Neural progenitor cell (in vitro differentiated cells): Measurements from ENCODE around the gene FAU. TPM values are rescaled to one million over a fixed set of nuclear protein-coding genes. Genes with fewer than 3 reads are reported as not detected.

Experiments
- DNase-seq: peaks from one replicate; pipeline ENCODE4 v3.0.0-alpha.2; 2016; ENCODE audit warnings: low spot score
- H2AFZ ChIP-seq: fragments of 200-600 bp; sonication (generic); replicated peaks from 2 replicates; pipeline ENCODE4 v1.6.1; 2016; ENCODE audit warnings: antibody characterized with exemption
- H3F3A ChIP-seq: fragments of 200-600 bp; sonication (generic); 2 replicates; pipeline ENCODE4 v1.6.1; 2016; ENCODE audit warnings: antibody characterized with exemption, low read depth
- H3K27ac ChIP-seq: fragments of 200-600 bp; sonication (generic); 2 replicates; pipeline ENCODE4 v1.5.1; 2016; ENCODE audit warnings: mild to moderate bottlenecking
- H3K27me3 ChIP-seq: fragments of 200-600 bp; sonication (generic); 2 replicates; pipeline ENCODE4 v1.6.1; 2016; ENCODE audit warnings: mild to moderate bottlenecking, moderate library complexity
- H3K36me3 ChIP-seq: fragments of 200-600 bp; sonication (generic); 2 replicates; pipeline ENCODE4 v1.5.1; 2016
- H3K4me1 ChIP-seq: fragments of 200-600 bp; sonication (generic); 2 replicates; pipeline ENCODE4 v1.6.1; 2016; ENCODE audit warnings: mixed run types
- H3K4me2 ChIP-seq: fragments of 200-600 bp; sonication (generic); 2 replicates; pipeline ENCODE4 v1.6.1; 2016
- H3K4me3 ChIP-seq: fragments of 200-600 bp; sonication (generic); 2 replicates; pipeline ENCODE4 v1.5.1; 2016
- H3K79me2 ChIP-seq: fragments of 200-600 bp; sonication (generic); 2 replicates; pipeline ENCODE4 v1.6.1; 2016; ENCODE audit warnings: low read depth
- H3K9ac ChIP-seq: fragments of 200-600 bp; sonication (generic); 2 replicates; pipeline ENCODE4 v1.6.1; 2016
- H3K9me3 ChIP-seq: fragments of 200-600 bp; sonication (generic); 2 replicates; pipeline ENCODE4 v1.5.1; 2016; ENCODE audit warnings: low read depth
- H4K20me1 ChIP-seq: fragments of 200-600 bp; sonication (generic); 2 replicates; pipeline ENCODE4 v1.6.1; 2016; ENCODE audit warnings: low read depth
- H3K27ac Mint-ChIP-seq: 3 replicates; pipeline ENCODE4 v1.8.0; 2021; ENCODE audit warnings: mixed read lengths
- H3K27me3 Mint-ChIP-seq: 2 replicates; pipeline ENCODE4 v1.8.0; 2022; ENCODE audit warnings: low read depth, mild to moderate bottlenecking, inconsistent platforms, moderate library complexity, mixed read lengths; ENCODE audit not compliant: insufficient read depth
- H3K36me3 Mint-ChIP-seq: 3 replicates; pipeline ENCODE4 v1.8.0; 2021; ENCODE audit warnings: mixed read lengths
- H3K4me1 Mint-ChIP-seq: 3 replicates; pipeline ENCODE4 v1.8.0; 2021; ENCODE audit warnings: mixed read lengths
- H3K4me3 Mint-ChIP-seq: 3 replicates; pipeline ENCODE4 v1.8.0; 2021; ENCODE audit warnings: mild to moderate bottlenecking, moderate library complexity, mixed read lengths
- H3K9me3 Mint-ChIP-seq: 3 replicates; pipeline ENCODE4 v1.8.0; 2020; ENCODE audit warnings: mixed read lengths
- EZH2 ChIP-seq: fragments of 200-600 bp; sonication (generic); IDR thresholded peaks from 2 replicates; pipeline ENCODE4 v1.6.1; 2017; ENCODE audit warnings: antibody characterized with exemption, mild to moderate bottlenecking, moderate library complexity
- EZH2phosphoT487 ChIP-seq: fragments of 200-600 bp; sonication (generic); IDR thresholded peaks from 2 replicates; pipeline ENCODE4 v1.6.1; 2017; ENCODE audit warnings: antibody characterized with exemption
- total RNA-seq: library from RNA; depleted of rRNA; stranded (reverse); fragments of >200 nt; gene quantifications from 2 replicates; pipeline ENCODE4 v1.2.3, GENCODE V29; 2015; ENCODE audit warnings: low replicate concordance
- TF ChIP-seq, protein P1 (sequence below): fragments of 200-600 bp; sonication (generic); IDR thresholded peaks from 2 replicates; pipeline ENCODE4 v1.5.1; 2017; ENCODE audit warnings: antibody characterized with exemption, mild to moderate bottlenecking

The FAU gene
- total RNA-seq, 1 donor from 2014 or later = 288 TPM

DNA sequence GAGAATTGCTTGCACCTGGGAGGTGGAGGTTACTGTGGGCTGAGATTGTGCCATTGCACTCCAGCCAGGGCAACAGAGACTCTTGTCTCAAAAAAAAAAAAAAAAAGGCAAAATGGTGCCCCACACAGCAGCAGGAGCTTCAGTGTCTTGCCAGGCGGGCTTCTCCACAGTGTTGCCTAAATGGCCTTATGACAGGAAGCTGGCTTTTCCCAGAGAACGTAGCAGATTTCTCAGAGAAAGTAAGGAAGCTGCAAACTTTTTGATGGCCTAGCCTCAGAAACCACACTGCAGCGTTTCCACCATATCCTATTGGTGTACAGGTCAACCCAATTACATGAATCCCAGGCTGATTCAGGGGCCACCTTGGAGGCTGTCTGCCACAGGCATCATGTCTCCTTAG lies 35.4 kb upstream of the FAU start:
- peaks cover under 1% of the 10 kb centered on the region for H3K27me3 Mint-ChIP-seq

DNA sequence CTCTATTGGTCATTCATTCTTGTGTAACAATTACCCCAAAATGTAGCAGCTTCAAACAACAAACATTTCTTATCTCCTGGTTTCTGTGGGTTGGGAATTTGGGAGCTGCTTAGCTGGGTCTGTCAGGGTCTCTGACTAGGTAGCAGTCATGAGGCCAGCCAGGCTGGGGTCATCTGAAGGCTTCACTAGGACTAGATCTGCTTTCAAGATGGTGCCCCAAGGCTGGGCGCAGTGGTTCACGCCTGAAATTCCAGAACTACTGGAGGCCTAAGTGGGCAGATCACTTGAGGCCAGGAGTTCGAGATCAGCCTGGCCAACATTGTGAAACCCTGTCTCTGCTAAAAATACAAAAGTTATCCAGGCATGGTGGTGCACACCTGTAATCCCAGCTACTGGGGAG lies 35.0 kb upstream of the FAU start:
- Histone ChIP-seq H3K4me2 (no peak overlapping the region), H2AFZ (no peak overlapping the region), H4K20me1 (no peaks in the 10 kb centered on the region), H3K9ac (no peak overlapping the region), H3K9me3 (no peaks in the 10 kb centered on the region), H3K4me1 (no peaks in the 10 kb centered on the region), H3K4me3 (no peak overlapping the region), H3K27ac (no peak overlapping the region), H3F3A (no peaks in the 10 kb centered on the region), H3K79me2 (no peaks in the 10 kb centered on the region), H3K36me3 (no peaks in the 10 kb centered on the region), H3K27me3 (no peaks in the 10 kb centered on the region)
- no peak overlapping the region for H3K4me3 Mint-ChIP-seq
- H3K27me3 Mint-ChIP-seq = no peaks in the 10 kb centered on the region
- no peaks in the 10 kb centered on the region for H3K36me3 Mint-ChIP-seq
- H3K4me1 Mint-ChIP-seq = no peaks in the 10 kb centered on the region
- TF ChIP-seq EZH2 = no peak
- TF ChIP-seq EZH2phosphoT487 = no peak
- TF ChIP-seq, protein P1, sequence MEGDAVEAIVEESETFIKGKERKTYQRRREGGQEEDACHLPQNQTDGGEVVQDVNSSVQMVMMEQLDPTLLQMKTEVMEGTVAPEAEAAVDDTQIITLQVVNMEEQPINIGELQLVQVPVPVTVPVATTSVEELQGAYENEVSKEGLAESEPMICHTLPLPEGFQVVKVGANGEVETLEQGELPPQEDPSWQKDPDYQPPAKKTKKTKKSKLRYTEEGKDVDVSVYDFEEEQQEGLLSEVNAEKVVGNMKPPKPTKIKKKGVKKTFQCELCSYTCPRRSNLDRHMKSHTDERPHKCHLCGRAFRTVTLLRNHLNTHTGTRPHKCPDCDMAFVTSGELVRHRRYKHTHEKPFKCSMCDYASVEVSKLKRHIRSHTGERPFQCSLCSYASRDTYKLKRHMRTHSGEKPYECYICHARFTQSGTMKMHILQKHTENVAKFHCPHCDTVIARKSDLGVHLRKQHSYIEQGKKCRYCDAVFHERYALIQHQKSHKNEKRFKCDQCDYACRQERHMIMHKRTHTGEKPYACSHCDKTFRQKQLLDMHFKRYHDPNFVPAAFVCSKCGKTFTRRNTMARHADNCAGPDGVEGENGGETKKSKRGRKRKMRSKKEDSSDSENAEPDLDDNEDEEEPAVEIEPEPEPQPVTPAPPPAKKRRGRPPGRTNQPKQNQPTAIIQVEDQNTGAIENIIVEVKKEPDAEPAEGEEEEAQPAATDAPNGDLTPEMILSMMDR = no peak
- H3K9me3 Mint-ChIP-seq = no peaks in the 10 kb centered on the region
- no peak for DNase-seq
- no peak overlapping the region for H3K27ac Mint-ChIP-seq

More for the DNA sequence above, 35.4 kb upstream of the FAU start:
- no peaks in the 10 kb centered on the region for H3K27me3 ChIP-seq
- Mint-ChIP-seq H3K4me3 (no peak overlapping the region), H3K36me3 (no peaks in the 10 kb centered on the region), H3K27ac (no peak overlapping the region), H3K4me1 (no peaks in the 10 kb centered on the region), H3K9me3 (no peaks in the 10 kb centered on the region)
- H3K27ac ChIP-seq = no peak overlapping the region
- H3K36me3 ChIP-seq = no peaks in the 10 kb centered on the region
- DNase-seq = no peak
- no peak overlapping the region for H3K9ac ChIP-seq
- no peak overlapping the region for H2AFZ ChIP-seq
- H3K4me2 ChIP-seq = no peak overlapping the region
- no peaks in the 10 kb centered on the region for H3K79me2 ChIP-seq
- TF ChIP-seq, protein P1 = no peak
- no peak for TF ChIP-seq EZH2phosphoT487
- no peak for TF ChIP-seq EZH2
- H3F3A ChIP-seq = no peaks in the 10 kb centered on the region
- no peaks in the 10 kb centered on the region for H3K9me3 ChIP-seq
- no peaks in the 10 kb centered on the region for H3K4me1 ChIP-seq
- H4K20me1 ChIP-seq = no peaks in the 10 kb centered on the region
- no peak overlapping the region for H3K4me3 ChIP-seq

GRCh38 chr11:65156256-65156655 lies 34.3 kb upstream of the FAU start:
- Histone ChIP-seq H3K27ac (no peak overlapping the region), H3K27me3 (no peaks in the 10 kb centered on the region), H3K79me2 (no peaks in the 10 kb centered on the region), H3K9me3 (no peaks in the 10 kb centered on the region), H2AFZ (no peak overlapping the region), H4K20me1 (no peaks in the 10 kb centered on the region), H3K4me3 (no peak overlapping the region), H3K36me3 (no peaks in the 10 kb centered on the region), H3K4me1 (no peaks in the 10 kb centered on the region), H3F3A (no peaks in the 10 kb centered on the region), H3K4me2 (no peak overlapping the region), H3K9ac (no peak overlapping the region)
- no peaks in the 10 kb centered on the region for H3K36me3 Mint-ChIP-seq
- no peak for DNase-seq
- H3K4me1 Mint-ChIP-seq = no peaks in the 10 kb centered on the region
- no peak overlapping the region for H3K27ac Mint-ChIP-seq
- TF ChIP-seq EZH2phosphoT487 (no peak), EZH2 (no peak)
- TF ChIP-seq, protein P1 = no peak
- H3K27me3 Mint-ChIP-seq = no peaks in the 10 kb centered on the region
- H3K4me3 Mint-ChIP-seq = no peak overlapping the region
- H3K9me3 Mint-ChIP-seq = no peaks in the 10 kb centered on the region
